ENCODE measurements around the gene MAML2. TPM values are rescaled to one million over a fixed set of nuclear protein-coding genes. Genes with fewer than 3 reads are reported as not detected.

Gene MAML2
- total RNA-seq, 2 experiments from 2014 or later = 23.4 to 27.2 TPM

DNA sequence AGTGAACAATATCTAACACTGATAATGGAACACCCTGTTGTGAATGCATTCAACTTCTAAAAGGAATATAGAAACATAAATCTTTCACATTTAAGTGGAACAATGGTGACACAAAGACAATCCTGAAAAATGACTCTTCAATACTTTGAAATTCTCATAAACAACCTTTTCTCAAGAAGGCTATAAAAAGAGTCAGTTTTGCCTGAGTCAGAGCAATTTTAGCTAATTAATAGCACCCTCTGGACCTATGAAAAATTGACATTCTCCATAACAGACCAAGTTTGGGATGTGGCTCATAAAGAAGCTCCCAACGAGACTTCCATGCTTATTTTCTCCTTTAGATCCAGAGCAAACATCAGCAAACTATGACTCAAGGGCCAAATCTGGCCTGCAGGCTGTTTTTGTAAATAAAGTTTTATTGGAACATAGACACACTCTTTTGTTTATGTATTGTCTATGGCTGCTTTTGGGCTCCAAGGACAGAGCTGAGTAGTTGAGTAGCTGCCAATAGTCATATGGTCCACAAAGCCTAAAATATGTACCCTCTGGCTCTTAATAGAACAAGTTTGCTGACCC lies 108.0 kb downstream of the MAML2 start:
- CTCF ChIA-PET = interaction anchor here (1.3 to 4.5 kb wide), 4 partner anchors 10 to 109 kb away, joined by 3 to 28 read pairs (median 10); partner anchors contain the start of gene MAML2
- Mint-ChIP-seq H3K27ac (peak overlapping the region; percentile 82), H3K27me3 (no peaks in the 10 kb centered on the region), H3K36me3 (ENCODE audit: low read depth) (peaks cover 23% of the 10 kb centered on the region), H3K9me3 (peaks cover 3% of the 10 kb centered on the region), H3K4me3 (peak overlapping the region; percentile 31), H3K4me1 (peaks cover 42% of the 10 kb centered on the region)
- POLR2A ChIA-PET = no interaction called here
- DNase-seq = no peak

DNA sequence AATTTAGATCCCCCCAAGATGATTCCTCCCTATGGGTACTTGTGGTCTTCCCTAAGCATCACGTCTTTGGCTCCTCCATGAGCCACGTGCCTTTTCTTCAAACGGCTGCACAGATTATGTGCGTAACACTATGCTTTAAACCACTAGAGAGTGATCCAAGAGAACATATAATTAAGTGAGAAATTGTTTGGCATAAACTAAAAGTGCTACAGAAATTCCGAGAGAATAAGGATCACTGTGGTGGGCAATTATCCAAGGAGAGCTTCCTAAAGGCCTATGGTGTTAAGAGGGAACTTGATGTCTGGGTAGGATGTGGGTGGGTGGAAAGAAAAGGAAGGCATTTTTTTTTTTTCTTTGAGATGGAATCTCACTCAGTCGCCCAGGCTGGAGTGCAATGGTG lies 110.9 kb downstream of the MAML2 start:
- ChIA-PET POLR2A (no interaction called here), CTCF (interaction anchor here (1.5 kb wide), 1 partner anchor 11 kb away, joined by 6 read pairs; no protein-coding TSS in a partner anchor)
- H3K27ac Mint-ChIP-seq = no peak overlapping the region
- H3K27me3 Mint-ChIP-seq = no peaks in the 10 kb centered on the region
- no peak overlapping the region for H3K4me3 Mint-ChIP-seq
- H3K36me3 Mint-ChIP-seq (ENCODE audit: low read depth) = peaks cover 35% of the 10 kb centered on the region
- H3K9me3 Mint-ChIP-seq = peaks cover 3% of the 10 kb centered on the region
- peaks cover 60% of the 10 kb centered on the region for H3K4me1 Mint-ChIP-seq
- DNase-seq = no peak

DNA sequence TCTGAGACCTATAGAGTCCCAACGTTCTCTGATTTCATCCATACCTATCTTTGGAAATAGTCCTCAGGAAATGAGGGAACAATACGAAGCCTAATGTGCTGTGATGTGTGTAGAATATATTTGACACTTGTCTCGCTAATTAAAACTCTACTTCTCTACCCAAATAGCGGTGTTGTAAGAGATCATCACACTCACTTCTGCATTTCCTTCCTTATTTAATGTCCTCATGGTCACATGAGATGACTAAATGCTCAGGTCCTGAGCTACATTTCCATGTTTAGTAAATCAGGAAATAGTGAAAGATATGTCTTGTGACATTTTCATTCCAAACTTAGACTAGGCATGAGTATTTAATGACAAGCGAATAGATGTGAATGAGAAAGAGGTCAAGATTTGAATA lies 112.3 kb downstream of the MAML2 start:
- Mint-ChIP-seq H3K27ac (no peak overlapping the region), H3K9me3 (peaks cover 3% of the 10 kb centered on the region), H3K4me3 (no peak overlapping the region), H3K4me1 (peaks cover 62% of the 10 kb centered on the region), H3K36me3 (ENCODE audit: low read depth) (peaks cover 39% of the 10 kb centered on the region), H3K27me3 (no peaks in the 10 kb centered on the region)
- DNase-seq = no peak
- ChIA-PET POLR2A (no interaction called here), CTCF (interaction anchor here (0.5 to 3.1 kb wide), 3 partner anchors 10 to 112 kb away, joined by 3 to 8 read pairs (median 4); partner anchors contain the start of gene MAML2)

DNA sequence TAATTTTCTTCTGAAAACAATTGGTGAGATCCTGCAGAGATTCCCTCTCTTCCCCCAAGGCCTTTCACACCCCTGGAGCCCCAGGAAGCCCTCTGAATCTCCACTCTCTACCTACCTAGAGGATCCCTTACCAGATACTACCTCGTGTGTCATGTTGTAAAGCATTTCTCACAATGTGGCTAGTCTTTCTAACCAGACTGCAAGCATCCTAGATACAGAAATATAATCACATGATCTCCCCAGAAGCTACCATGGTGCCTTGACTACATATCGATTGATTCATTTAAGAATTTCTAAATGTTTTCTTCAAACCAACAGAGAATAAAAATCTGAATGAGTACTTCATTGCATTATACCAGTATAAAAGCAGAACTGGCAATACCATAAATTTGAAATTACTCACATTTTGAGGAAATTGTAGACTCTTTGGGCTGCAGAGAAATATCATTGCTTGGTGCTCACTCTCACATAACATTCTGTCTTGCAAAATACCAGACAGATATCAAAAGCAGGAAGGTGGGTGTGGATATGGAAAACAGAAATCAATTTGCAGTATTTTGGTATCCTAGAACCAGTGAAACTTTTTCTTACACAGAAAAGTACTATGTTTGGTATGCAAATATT lies 113.5 kb downstream of the MAML2 start:
- Mint-ChIP-seq H3K27me3 (no peaks in the 10 kb centered on the region), H3K4me3 (no peak overlapping the region), H3K9me3 (peaks cover 3% of the 10 kb centered on the region), H3K4me1 (peaks cover 58% of the 10 kb centered on the region), H3K36me3 (ENCODE audit: low read depth) (peaks cover 35% of the 10 kb centered on the region), H3K27ac (peak overlapping the region; percentile 39)
- ChIA-PET CTCF (interaction anchor here (1.0 to 3.1 kb wide), 3 partner anchors 11 to 114 kb away, joined by 3 to 8 read pairs (median 4); partner anchors contain the start of gene MAML2), POLR2A (no interaction called here)
- DNase-seq = no peak

DNA sequence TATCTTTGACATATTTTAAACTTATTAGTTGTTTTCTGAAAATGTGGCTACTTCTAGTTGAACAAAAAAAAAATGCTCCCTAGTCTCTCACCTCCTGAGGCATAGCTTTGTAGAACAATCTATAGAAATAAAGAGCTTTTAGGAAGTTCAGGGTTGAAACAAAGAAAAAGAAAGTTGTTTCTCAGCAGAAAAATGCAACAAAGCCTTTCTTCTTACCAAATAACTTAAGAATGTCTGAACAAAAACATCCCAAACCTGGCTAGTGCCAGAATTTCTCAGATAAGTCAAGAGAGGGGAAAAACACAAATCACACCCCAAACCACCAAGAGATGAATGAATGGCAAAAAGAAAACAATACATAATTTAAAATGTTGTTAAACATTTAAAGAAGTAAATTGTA lies 114.1 kb downstream of the MAML2 start:
- Mint-ChIP-seq H3K36me3 (ENCODE audit: low read depth) (peaks cover 36% of the 10 kb centered on the region), H3K9me3 (peaks cover 3% of the 10 kb centered on the region), H3K4me3 (no peak overlapping the region), H3K27me3 (no peaks in the 10 kb centered on the region), H3K4me1 (peaks cover 59% of the 10 kb centered on the region), H3K27ac (peak overlapping the region; percentile 39)
- no peak for DNase-seq
- ChIA-PET CTCF (interaction anchor here (1.0 to 3.1 kb wide), 2 partner anchors 12 to 19 kb away, joined by 4 to 8 read pairs; no protein-coding TSS in a partner anchor), POLR2A (no interaction called here)

DNA sequence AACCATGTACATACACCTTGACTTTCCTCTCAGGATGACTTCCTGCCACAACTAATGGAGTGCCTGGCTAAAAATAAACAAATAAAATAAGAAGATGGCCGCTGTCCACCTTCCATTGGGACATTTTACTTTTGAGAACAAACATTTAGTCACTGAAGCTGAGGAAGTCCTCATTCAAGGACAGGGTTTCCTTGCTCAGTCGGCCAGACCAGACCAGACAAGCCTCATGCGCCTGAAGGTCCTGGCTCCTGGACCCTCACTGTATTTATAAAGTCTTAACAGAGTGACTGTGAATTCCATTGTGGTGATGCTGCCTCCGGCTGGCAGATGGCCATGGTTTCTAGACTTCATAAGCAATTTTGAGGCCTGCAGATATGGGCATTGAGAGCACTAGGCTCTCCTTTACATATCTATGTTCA lies 114.5 kb downstream of the MAML2 start:
- peaks cover 57% of the 10 kb centered on the region for H3K4me1 Mint-ChIP-seq
- CTCF ChIA-PET = interaction anchor here (0.6 to 3.1 kb wide), 3 partner anchors 12 to 196 kb away, joined by 3 to 8 read pairs (median 4); no protein-coding TSS in a partner anchor
- H3K27me3 Mint-ChIP-seq = no peaks in the 10 kb centered on the region
- no peak overlapping the region for H3K4me3 Mint-ChIP-seq
- H3K27ac Mint-ChIP-seq = peak overlapping the region; percentile 71
- no peak for DNase-seq
- peaks cover 3% of the 10 kb centered on the region for H3K9me3 Mint-ChIP-seq
- H3K36me3 Mint-ChIP-seq (ENCODE audit: low read depth) = peaks cover 32% of the 10 kb centered on the region
- POLR2A ChIA-PET = no interaction called here

DNA sequence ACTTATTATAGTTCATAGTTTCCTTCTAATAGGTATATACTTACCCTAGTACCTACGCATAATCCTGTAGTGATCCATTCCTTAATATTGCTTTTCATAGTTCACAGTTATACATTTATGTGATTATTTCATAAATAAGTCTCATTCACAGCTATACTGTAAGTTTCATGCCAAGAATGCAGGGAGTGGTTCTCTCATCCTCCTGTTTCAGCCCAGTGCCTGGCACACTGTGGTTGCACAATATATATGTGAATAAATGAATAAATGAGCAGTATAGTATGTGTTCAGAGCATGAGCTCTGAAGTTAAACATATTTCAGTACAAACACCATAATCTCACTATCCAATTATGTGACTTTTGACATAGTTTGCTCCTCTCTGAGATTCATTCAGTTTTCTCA lies 115.8 kb downstream of the MAML2 start:
- H3K27ac Mint-ChIP-seq = no peak overlapping the region
- peaks cover 30% of the 10 kb centered on the region for H3K36me3 Mint-ChIP-seq (ENCODE audit: low read depth)
- no peak overlapping the region for H3K4me3 Mint-ChIP-seq
- no peaks in the 10 kb centered on the region for H3K27me3 Mint-ChIP-seq
- CTCF ChIA-PET = interaction anchor here (1.1 to 4.7 kb wide), 3 partner anchors 9 to 113 kb away, joined by 3 to 28 read pairs (median 5); no protein-coding TSS in a partner anchor
- peaks cover 3% of the 10 kb centered on the region for H3K9me3 Mint-ChIP-seq
- DNase-seq = no peak
- POLR2A ChIA-PET = no interaction called here
- H3K4me1 Mint-ChIP-seq = peaks cover 62% of the 10 kb centered on the region

DNA sequence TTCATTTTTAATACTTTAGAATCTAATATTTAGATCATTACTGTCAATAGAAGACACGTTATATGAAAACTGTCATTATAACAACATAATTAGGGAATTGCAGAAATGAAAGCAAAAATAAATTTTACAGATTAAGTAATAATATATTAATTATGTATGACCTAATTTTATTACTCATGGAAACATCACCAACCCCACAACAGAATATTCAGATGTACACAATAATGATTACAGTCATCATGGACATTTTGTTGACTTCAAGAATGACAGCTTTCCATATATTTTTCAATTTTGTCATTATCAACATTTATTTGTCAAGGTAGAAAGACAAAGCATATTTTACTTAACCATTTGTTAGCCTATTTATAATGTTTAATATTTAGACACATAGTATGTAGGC lies 119.9 kb downstream of the MAML2 start:
- Mint-ChIP-seq H3K4me1 (peaks cover 63% of the 10 kb centered on the region), H3K27me3 (no peaks in the 10 kb centered on the region), H3K9me3 (no peaks in the 10 kb centered on the region), H3K36me3 (ENCODE audit: low read depth) (peaks cover 25% of the 10 kb centered on the region), H3K4me3 (no peak overlapping the region), H3K27ac (no peak overlapping the region)
- DNase-seq = no peak
- ChIA-PET CTCF (interaction anchor here (0.6 to 4.7 kb wide), 2 partner anchors 13 to 405 kb away, joined by 4 to 28 read pairs; no protein-coding TSS in a partner anchor), POLR2A (no interaction called here)

DNA sequence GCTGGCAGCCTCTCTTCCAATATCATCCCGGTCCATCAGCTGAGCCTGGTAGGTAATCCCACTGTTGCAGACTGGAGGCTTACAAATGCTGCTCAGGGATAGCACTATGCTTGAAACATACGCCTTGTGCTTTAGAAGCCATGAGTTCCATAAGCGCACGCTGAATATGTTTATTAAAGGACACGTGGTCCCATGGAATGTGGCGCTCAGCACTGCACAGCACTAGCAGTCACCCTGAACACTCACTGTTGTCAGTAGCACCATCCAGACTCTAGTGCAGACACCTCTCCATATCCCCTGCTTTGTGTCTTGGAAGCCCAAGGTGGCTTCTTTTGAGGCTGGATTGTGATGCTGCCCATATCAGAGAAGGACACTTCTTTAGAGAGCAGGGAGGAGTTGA lies 120.9 kb downstream of the MAML2 start:
- Mint-ChIP-seq H3K36me3 (ENCODE audit: low read depth) (peaks cover 24% of the 10 kb centered on the region), H3K4me3 (no peak overlapping the region), H3K9me3 (no peaks in the 10 kb centered on the region), H3K27me3 (no peaks in the 10 kb centered on the region), H3K4me1 (peaks cover 71% of the 10 kb centered on the region), H3K27ac (peak overlapping the region; percentile 59)
- no peak for DNase-seq
- CTCF ChIA-PET = interaction anchor here (1.6 kb wide), 1 partner anchor 33 kb away, joined by 4 read pairs; no protein-coding TSS in a partner anchor
- POLR2A ChIA-PET = no interaction called here

DNA sequence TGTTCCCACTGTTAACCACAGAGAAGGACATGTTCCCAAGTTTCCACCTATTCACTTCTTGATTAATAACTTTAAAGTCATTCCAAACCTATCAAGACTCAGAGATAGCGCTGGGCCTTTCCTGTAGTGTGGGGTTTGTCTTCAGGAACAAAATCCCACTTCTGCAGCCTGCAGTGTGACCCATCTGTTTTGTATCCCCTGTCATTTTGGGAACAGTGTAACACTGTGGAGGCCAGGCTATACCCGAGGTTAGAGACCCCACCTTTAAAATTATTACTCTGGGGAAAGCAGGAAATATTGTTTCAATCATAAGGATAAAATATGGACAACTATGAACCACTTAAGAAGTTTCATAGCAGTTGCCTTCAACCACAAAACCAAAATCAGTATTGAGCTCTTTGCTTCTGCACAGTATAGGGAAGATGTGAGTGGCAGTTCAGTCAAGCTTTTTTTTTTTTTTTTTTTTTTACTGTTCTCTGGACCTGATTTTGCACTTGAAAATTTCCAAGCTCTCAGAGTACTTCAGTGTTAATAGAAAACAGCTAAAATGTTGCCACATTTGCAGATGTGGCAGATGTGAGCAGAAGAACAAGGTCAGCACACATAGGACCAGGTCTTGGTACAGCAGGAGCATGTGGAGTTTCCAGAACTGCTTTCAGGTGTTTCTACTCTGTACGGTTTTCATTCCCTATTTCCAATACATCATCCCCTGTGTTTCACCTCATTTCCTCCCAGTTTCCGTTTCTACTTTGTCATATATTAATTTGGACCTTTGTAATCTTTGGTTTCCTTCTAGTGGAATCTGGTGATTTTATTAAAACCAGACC lies 121.5 kb downstream of the MAML2 start:
- Mint-ChIP-seq H3K9me3 (no peaks in the 10 kb centered on the region), H3K4me1 (peaks cover 74% of the 10 kb centered on the region), H3K36me3 (ENCODE audit: low read depth) (peaks cover 28% of the 10 kb centered on the region), H3K27me3 (no peaks in the 10 kb centered on the region), H3K27ac (peak overlapping the region; percentile 59), H3K4me3 (peak overlapping the region; percentile 19)
- ChIA-PET CTCF (interaction anchor here (0.6 to 1.6 kb wide), 2 partner anchors 32 to 52 kb away, joined by 3 to 4 read pairs; no protein-coding TSS in a partner anchor), POLR2A (interaction anchor here (0.7 kb wide), 1 partner anchor 52 kb away, joined by 9 read pairs; no protein-coding TSS in a partner anchor)
- no peak for DNase-seq

DNA sequence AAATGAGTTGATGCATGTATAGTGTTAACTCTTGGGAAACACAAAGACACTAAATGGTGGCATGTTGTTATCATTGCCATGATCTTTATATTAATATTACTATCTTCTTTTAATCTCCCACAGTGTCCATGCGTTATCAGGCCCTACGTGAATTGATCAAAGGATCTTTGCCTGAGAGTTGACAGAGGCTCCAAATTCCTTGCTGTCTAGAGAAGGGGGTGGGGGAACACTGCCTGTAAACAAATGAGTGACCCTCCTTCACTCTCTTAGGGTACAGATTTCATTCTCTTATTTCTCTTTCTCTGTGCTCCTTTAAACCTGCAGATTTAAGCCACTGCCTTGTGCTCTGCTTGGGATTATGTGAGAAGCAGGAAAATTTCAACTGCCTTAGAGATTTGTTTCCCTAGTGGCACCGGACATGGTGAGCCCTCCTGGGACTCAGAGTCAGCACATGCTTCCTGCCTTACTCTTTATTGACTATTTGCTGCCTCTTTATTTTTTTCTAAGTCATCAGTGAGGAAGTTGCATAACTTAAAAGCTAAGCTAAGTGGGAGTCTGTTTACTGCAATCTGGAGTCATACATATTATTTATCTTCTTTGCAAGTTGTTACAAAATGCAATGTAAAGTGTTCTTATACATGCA lies 122.9 kb downstream of the MAML2 start:
- peaks cover 78% of the 10 kb centered on the region for H3K4me1 Mint-ChIP-seq
- POLR2A ChIA-PET = interaction anchor here (0.6 kb wide), 1 partner anchor 98 kb away, joined by 3 read pairs; no protein-coding TSS in a partner anchor
- H3K36me3 Mint-ChIP-seq (ENCODE audit: low read depth) = peaks cover 31% of the 10 kb centered on the region
- no peaks in the 10 kb centered on the region for H3K27me3 Mint-ChIP-seq
- CTCF ChIA-PET = interaction anchor here (0.6 to 1.6 kb wide), 2 partner anchors 31 to 61 kb away, joined by 3 to 4 read pairs; no protein-coding TSS in a partner anchor
- H3K9me3 Mint-ChIP-seq = no peaks in the 10 kb centered on the region
- DNase-seq = no peak
- peak overlapping the region; percentile 80 for H3K27ac Mint-ChIP-seq
- no peak overlapping the region for H3K4me3 Mint-ChIP-seq

DNA sequence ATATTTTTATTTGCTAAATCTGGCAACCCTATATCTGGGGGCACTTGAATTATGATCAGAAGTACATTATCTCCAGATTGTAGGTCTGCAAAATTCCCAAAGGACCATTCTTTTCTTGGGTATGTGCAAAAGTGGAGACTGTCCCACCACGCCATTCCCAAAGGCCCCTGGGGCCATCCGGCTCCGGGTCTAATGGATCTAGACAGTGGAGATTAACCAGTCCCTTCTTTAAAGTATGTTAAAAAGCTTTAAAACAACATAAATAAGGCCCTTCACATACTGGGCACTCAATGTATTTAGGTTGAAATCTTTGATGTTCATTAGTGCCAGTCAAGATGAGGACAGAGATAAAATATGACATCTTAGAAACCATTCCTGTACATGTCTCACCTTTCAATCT lies 124.1 kb downstream of the MAML2 start:
- POLR2A ChIA-PET = no interaction called here

More for the DNA sequence above, 124.1 kb downstream of the MAML2 start:
- CTCF ChIA-PET = interaction anchor here (0.6 to 0.7 kb wide), 2 partner anchors 14 to 150 kb away, joined by 3 read pairs; no protein-coding TSS in a partner anchor
- Mint-ChIP-seq H3K9me3 (no peaks in the 10 kb centered on the region), H3K27me3 (no peaks in the 10 kb centered on the region), H3K36me3 (ENCODE audit: low read depth) (peaks cover 31% of the 10 kb centered on the region), H3K4me1 (peaks cover 79% of the 10 kb centered on the region), H3K4me3 (no peak overlapping the region), H3K27ac (no peak overlapping the region)
- no peak for DNase-seq

All from activated CD4-positive, alpha-beta T cell treated with anti-CD3 and anti-CD28 coated beads, Interleukin-2, amount 10 ng/mL, durations not matched to agents 7 days and 5 days (primary cell).